CD4-positive, alpha-beta T cell treated with Interleukin-6 for 4 hours (primary cell): Measurements from ENCODE around the gene TPSB2.
"Not testable (repeated sequence)": the region's sequence is repeated elsewhere in the genome, so short reads cannot be mapped to it uniquely, and the experiment has no call there.

ENCODE experiments used
- DNase-seq: peaks from one replicate; pipeline ENCODE4 v3.0.0-alpha.2; 2020; ENCODE audit warnings: mixed read lengths

The TPSB2 gene

GRCh38 chr16:1230084-1230470 lies at the start of gene TPSB2:
TPSB2 (minus strand) TSS chr16:1230184; CDS start chr16:1229951, 233 bp downstream.
- DNase-seq, result not testable (repeated sequence)

GRCh38 chr16:1279081-1279944 lies 49.3 kb upstream of the TPSB2 start:
- DNase-seq, result no peak

GRCh38 chr16:1278477-1278876 lies 48.5 kb upstream of the TPSB2 start:
- no peak for DNase-seq

GRCh38 chr16:1277617-1278282 lies 47.8 kb upstream of the TPSB2 start:
- no peak for DNase-seq

GRCh38 chr16:1277151-1277598 lies 47.2 kb upstream of the TPSB2 start:
- DNase-seq, result no peak

- DNase-seq, result no peak
Observed at GRCh38 chr16:1276580-1276878, 46.5 kb upstream of the TPSB2 start.

GRCh38 chr16:1275791-1276579 lies 46.0 kb upstream of the TPSB2 start:
- DNase-seq, result no peak

GRCh38 chr16:1274767-1275166 lies 44.8 kb upstream of the TPSB2 start:
- DNase-seq, result no peak

- no peak for DNase-seq
Observed at GRCh38 chr16:1273816-1274215, 43.8 kb upstream of the TPSB2 start.

GRCh38 chr16:1272453-1273198 lies 42.6 kb upstream of the TPSB2 start:
- DNase-seq, result no peak

- not testable (repeated sequence) for DNase-seq
Observed at GRCh38 chr16:1271724-1272413, 41.9 kb upstream of the TPSB2 start.

- no peak for DNase-seq
Observed at GRCh38 chr16:1271380-1271723, 41.4 kb upstream of the TPSB2 start.

- not testable (repeated sequence) for DNase-seq
Observed at GRCh38 chr16:1269418-1269817, 39.4 kb upstream of the TPSB2 start.

GRCh38 chr16:1265826-1266225 lies 35.8 kb upstream of the TPSB2 start:
- DNase-seq, result no peak

- no peak for DNase-seq
Observed at GRCh38 chr16:1265090-1265630, 35.2 kb upstream of the TPSB2 start.

GRCh38 chr16:1264345-1265089 lies 34.5 kb upstream of the TPSB2 start:
- DNase-seq, result no peak

GRCh38 chr16:1263591-1264344 lies 33.8 kb upstream of the TPSB2 start:
- no peak for DNase-seq

GRCh38 chr16:1262846-1263221 lies 32.9 kb upstream of the TPSB2 start:
- no peak for DNase-seq

GRCh38 chr16:1262210-1262845 lies 32.3 kb upstream of the TPSB2 start:
- no peak for DNase-seq
